Ramos (cell line): ENCODE data around the gene CNTNAP5.

Source experiments
- in situ Hi-C: fragments of 300-500 bp; cut with MboI; formaldehyde crosslinking; loops from one replicate; pipeline ENCODE4 v1.14.3; 2022; ENCODE audit warnings: low sequenced_read_pairs; ENCODE audit not compliant: unreplicated experiment

Gene CNTNAP5

GRCh38 chr2:124647663-124648062 is 622.6 kb downstream of the CNTNAP5 start:
- in situ Hi-C loops: no loop called here

- in situ Hi-C loops: no loop called here
Observed at GRCh38 chr2:124649001-124649400, 623.9 kb downstream of the CNTNAP5 start.

GRCh38 chr2:124652099-124652498 is 627.0 kb downstream of the CNTNAP5 start:
- in situ Hi-C loops: no loop called here

GRCh38 chr2:124658373-124658772 is 633.3 kb downstream of the CNTNAP5 start:
- in situ Hi-C loops: no loop called here

- in situ Hi-C loops: no loop called here
Observed at GRCh38 chr2:124661558-124661957, 636.5 kb downstream of the CNTNAP5 start.

DNA sequence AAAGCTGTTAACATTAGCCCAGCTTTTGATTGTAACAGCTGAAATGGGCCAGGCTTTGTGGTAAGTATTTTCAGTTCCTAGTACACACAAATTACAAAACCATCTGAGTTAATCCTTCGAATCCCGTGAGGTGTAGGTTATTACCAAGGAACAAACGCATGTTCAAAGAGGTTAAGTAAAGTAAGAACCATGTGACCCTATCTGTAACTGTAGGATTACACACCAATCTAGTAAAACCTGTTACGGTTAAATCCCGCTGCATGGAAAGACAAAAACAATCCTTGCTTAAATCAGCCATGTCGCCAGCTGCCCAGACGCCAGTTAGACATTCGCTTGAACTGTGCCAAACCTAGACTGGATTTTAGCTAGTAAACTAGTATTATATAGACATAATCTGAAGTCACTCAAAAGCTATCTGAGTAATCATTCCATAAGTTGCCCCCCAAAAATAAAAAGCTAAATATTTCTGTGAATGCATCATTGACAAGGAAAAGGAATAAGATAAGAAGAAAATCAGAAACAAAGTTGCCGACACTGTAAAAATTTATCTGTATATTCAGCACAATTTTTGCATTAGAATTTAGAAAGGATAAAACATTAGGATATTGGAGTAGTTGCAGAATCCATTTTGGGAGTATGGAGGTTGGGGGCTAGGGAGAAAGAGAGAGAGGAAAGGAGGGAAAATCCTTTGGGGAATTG is 638.0 kb downstream of the CNTNAP5 start:
- in situ Hi-C loops: no loop called here

DNA sequence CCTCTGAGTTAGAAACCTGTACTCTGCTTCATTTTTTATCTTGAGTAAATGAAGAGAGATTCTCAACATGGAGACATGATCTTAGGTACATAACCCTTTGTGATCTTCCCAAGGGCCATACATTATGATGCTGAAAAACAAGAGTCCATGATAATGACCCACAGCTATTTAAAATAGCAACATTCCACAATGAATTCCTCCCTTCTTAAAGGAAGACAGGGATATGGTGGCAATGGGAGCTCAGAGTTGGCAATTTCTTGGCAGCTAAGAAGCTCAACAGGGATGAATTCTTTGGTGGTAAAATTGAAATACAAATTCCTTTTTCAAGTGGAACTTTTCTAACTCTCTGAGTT is 638.5 kb downstream of the CNTNAP5 start:
- in situ Hi-C loops: no loop called here

DNA sequence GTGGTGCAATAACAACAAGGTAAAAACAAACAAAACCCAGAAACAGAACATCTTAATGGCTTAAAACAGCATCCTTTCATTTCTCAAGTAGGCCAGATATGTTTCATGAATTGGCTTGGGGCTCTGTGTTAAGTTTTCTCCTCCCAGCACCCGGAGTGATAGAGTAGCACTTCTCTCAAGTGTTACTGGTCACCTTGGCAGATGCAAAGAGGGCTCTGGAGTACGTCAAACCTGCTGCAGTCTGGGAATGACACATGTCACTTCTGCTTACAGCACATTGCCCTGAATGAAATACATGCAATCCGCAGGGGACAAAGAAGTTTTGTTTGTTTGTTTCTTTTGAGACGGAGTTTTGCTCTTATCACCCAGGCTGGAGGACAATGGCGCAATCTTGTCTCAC is 639.3 kb downstream of the CNTNAP5 start:
- in situ Hi-C loops: no loop called here

- in situ Hi-C loops: no loop called here
Observed at GRCh38 chr2:124666976-124667375, 641.9 kb downstream of the CNTNAP5 start.

- in situ Hi-C loops: no loop called here
Observed at GRCh38 chr2:124668161-124668560, 643.1 kb downstream of the CNTNAP5 start.

DNA sequence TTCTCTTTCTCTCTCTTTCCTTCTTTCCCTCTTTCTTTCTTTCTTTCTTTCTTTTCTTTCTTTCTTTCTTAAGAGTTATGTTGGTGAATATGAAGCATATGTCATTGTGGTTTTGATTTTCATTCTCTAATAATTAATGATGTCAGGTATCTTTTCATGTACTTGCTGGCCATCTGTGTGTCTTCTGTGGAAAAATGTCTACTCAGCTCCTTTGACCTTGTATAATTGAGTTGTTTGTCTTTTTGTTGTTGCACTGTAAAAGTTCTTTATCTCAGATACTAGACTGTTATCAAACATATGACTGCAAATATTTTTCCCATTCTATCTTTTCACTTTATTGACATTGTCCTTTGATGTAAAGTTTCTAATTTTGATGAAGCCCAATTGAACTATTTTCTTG is 645.1 kb downstream of the CNTNAP5 start:
- in situ Hi-C loops: no loop called here

GRCh38 chr2:124678043-124678442 is 653.0 kb downstream of the CNTNAP5 start:
- in situ Hi-C loops: no loop called here

- in situ Hi-C loops: no loop called here
Observed at GRCh38 chr2:124683536-124684428, 658.7 kb downstream of the CNTNAP5 start.

GRCh38 chr2:124689348-124689747 is 664.3 kb downstream of the CNTNAP5 start:
- in situ Hi-C loops: no loop called here

GRCh38 chr2:124692216-124692615 is 667.1 kb downstream of the CNTNAP5 start:
- in situ Hi-C loops: no loop called here

DNA sequence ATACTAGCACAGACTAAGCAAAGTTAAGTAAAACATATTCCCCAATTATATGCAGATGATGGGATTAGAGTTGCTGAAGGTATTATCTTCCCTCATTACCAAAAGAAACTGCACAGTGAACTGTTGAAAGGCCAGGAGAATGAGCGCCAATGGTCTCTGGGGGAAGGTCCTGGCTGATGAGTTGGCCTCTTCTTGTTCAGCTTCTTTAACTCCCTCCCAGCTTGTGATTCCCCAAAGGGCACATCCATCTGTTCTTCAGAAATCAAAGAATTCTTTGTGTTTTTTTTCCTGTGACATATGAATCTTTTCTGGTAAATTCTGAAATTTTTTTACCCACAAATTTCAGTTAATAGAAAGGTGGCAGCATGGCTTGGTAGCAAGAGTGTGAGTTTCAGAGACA is 667.6 kb downstream of the CNTNAP5 start:
- in situ Hi-C loops: no loop called here

GRCh38 chr2:124693156-124693555 is 668.1 kb downstream of the CNTNAP5 start:
- in situ Hi-C loops: no loop called here

DNA sequence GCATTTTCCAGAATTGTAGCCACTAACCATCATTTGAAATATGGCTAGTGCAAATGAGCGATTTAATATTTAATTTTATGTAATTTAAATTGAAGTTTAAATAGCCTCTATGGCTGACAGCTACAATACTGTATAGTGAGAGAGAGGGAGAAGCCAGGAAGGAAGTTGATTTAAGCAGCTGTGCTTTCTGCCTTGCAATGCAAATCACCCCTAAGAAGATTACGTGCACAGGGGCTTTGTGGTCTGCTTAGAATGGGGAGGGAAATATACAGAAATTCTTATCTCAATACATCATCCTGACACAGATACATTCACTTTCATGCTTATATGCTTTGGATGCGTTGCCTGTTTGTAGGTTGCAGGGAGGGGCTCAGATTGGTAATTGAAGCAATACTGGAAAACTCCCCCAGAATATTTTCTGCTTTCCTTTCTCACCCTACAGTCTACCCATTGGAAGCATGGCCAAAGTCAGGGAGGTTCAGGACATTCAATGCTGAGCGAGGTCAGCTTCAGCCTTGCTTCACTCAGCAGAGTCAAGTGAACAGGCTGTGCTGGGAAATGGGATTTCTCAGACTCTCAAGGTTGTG is 674.0 kb downstream of the CNTNAP5 start:
- in situ Hi-C loops: no loop called here

DNA sequence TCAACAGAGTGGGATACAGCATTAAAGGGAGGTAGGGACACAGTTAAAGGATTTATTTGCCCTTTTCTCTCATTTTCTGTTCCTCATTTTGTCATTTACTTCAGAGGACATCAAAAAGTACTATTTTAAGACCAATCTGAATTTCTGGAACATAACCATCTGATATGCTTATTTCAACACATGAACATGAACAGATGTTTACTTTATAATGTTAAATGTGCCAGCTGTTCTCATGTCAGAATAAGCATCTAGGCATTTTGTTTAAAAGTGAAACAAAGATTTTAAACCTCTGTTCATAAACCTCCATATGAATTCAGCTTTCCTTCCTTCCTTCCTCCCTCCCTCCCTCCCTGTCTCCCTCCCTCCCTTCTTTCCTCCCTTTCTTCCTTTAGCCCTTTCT is 677.7 kb downstream of the CNTNAP5 start:
- in situ Hi-C loops: no loop called here

GRCh38 chr2:124704071-124704925 is 679.2 kb downstream of the CNTNAP5 start:
- in situ Hi-C loops: no loop called here
